SK-N-SH (cell line): ENCODE results near the gene TOP3A. TPM values are rescaled to one million over a fixed set of nuclear protein-coding genes. Genes with fewer than 3 reads are reported as not detected.

ENCODE experiments used
- CTCF ChIA-PET: fragments of 300-600, 350-600 bp; formaldehyde crosslinking; extraction: SDS; loops from one replicate; lab custom pipeline; 2021; lab: Yijun Ruan, JAX
- POLR2A ChIA-PET: fragments of 350-600 bp; sonication (Branson Sonifier 250); formaldehyde crosslinking; extraction: SDS; loops from one replicate; lab custom pipeline; 2020; ENCODE audit warnings: antibody characterized with exemption, inconsistent platforms; lab: Yijun Ruan, JAX
- DNase-seq: peaks from one replicate; pipeline ENCODE4 v3.0.0; 2012
- H2AFZ ChIP-seq: fragments of 200-600 bp; sonication (generic); 2 replicates; pipeline ENCODE4 v1.8.1; 2016; ENCODE audit warnings: antibody characterized with exemption, mild to moderate bottlenecking, low read depth
- H3F3A ChIP-seq: fragments of 200-600 bp; sonication (generic); replicated peaks from 2 replicates; pipeline ENCODE3; 2016; ENCODE audit warnings: antibody characterized with exemption, mild to moderate bottlenecking; ENCODE audit not compliant: insufficient read depth
- H3K27ac ChIP-seq, 2 experiments: fragments of 200-500 bp in 1 of 2; fragments of 200-600 bp in 1 of 2; sonication (Bioruptor generic) in 1 of 2; sonication (generic), shearing (Covaris generic) in 1 of 2; 2 replicates each; pipeline versions ENCODE4 v1.5.1 to v1.6.1; 2014 to 2016; ENCODE audit warnings: low read depth in 2 of 2, inconsistent platforms in 1 of 2, low read length in 1 of 2, mild to moderate bottlenecking in 1 of 2, mixed read lengths in 1 of 2
- H3K27me3 ChIP-seq: fragments of 200-600 bp; sonication (generic), shearing (Covaris generic); 2 replicates; pipeline ENCODE4 v1.6.1; 2016; ENCODE audit warnings: mixed run types; ENCODE audit not compliant: insufficient read depth
- H3K36me3 ChIP-seq, 2 experiments: fragments of 200-500 bp in 1 of 2; fragments of 200-600 bp in 1 of 2; sonication (Bioruptor generic) in 1 of 2; sonication (generic) in 1 of 2; replicated peaks in 1 of 2; 2 replicates each; pipeline versions ENCODE3 to v1.5.1; 2014 to 2016; ENCODE audit warnings: low read length in 1 of 2, mild to moderate bottlenecking in 1 of 2; ENCODE audit not compliant: insufficient read depth in 2 of 2, control insufficient read depth in 1 of 2
- H3K4me1 ChIP-seq, 2 experiments: fragments of 200-500 bp in 1 of 2; fragments of 200-600 bp in 1 of 2; sonication (Bioruptor generic) in 1 of 2; sonication (generic), shearing (Covaris generic) in 1 of 2; 2 replicates each; pipeline versions ENCODE4 v1.5.1 to v1.6.1; 2014 to 2016; ENCODE audit warnings: low read depth in 1 of 2, low read length in 1 of 2, mixed run types in 1 of 2; ENCODE audit not compliant: insufficient read depth in 2 of 2, control insufficient read depth in 1 of 2
- H3K4me2 ChIP-seq: fragments of 200-600 bp; sonication (generic), shearing (Covaris generic); 2 replicates; pipeline ENCODE4 v1.6.1; 2017; ENCODE audit warnings: mixed run types
- H3K4me3 ChIP-seq, 2 experiments: fragments of 200-500 bp in 1 of 2; fragments of 200-600 bp in 1 of 2; sonication (Bioruptor generic) in 1 of 2; sonication (generic), shearing (Covaris generic) in 1 of 2; 2 replicates each; pipeline versions ENCODE4 v1.5.1 to v1.8.1; 2014 to 2016; ENCODE audit warnings: low read depth in 2 of 2, inconsistent platforms in 1 of 2, low read length in 1 of 2, mild to moderate bottlenecking in 1 of 2, mixed read lengths in 1 of 2, moderate library complexity in 1 of 2
- H3K79me2 ChIP-seq: fragments of 200-600 bp; sonication (generic); 2 replicates; pipeline ENCODE4 v1.8.1; 2017; ENCODE audit warnings: mild to moderate bottlenecking; ENCODE audit not compliant: insufficient read depth
- H3K9ac ChIP-seq: fragments of 200-600 bp; sonication (generic); 2 replicates; pipeline ENCODE4 v1.6.1; 2017; ENCODE audit warnings: mixed run types
- H3K9me2 ChIP-seq: fragments of 200-600 bp; sonication (generic); 2 replicates; pipeline ENCODE4 v1.6.1; 2017; ENCODE audit warnings: mixed run types
- H3K9me3 ChIP-seq: fragments of 200-600 bp; sonication (generic); 2 replicates; pipeline ENCODE4 v1.6.1; 2017; ENCODE audit warnings: mixed run types, mild to moderate bottlenecking, moderate library complexity
- H4K20me1 ChIP-seq: fragments of 200-600 bp; sonication (generic); 2 replicates; pipeline ENCODE4 v1.6.1; 2017; ENCODE audit warnings: mild to moderate bottlenecking, mixed run types; ENCODE audit not compliant: insufficient read depth
- EP300 ChIP-seq, 2 experiments: IDR thresholded peaks; 2 replicates each; pipeline versions ENCODE4 v1.4.0 to v1.6.1; 2012; ENCODE audit warnings: borderline replicate concordance in 1 of 2, low read depth in 1 of 2, low read length in 1 of 2
- FOSL2 ChIP-seq: IDR thresholded peaks from 2 replicates; pipeline ENCODE4 v1.4.0; 2012; ENCODE audit warnings: low read depth, mild to moderate bottlenecking, moderate library complexity, borderline replicate concordance
- FOXJ3 ChIP-seq: sonication (generic); formaldehyde crosslinking; IDR thresholded peaks from 2 replicates; pipeline ENCODE4 v1.5.1; 2020; ENCODE audit warnings: mild to moderate bottlenecking, missing genetic modification reagents
- FOXM1 ChIP-seq: IDR thresholded peaks from 2 replicates; pipeline ENCODE4 v1.4.0; 2012; ENCODE audit warnings: low read depth, mild to moderate bottlenecking
- GABPA ChIP-seq: IDR thresholded peaks from 2 replicates; pipeline ENCODE4 v1.4.0; 2012; ENCODE audit warnings: low read depth, mild to moderate bottlenecking
- JUND ChIP-seq: IDR thresholded peaks from 2 replicates; pipeline ENCODE4 v1.4.0; 2012
- MEF2A ChIP-seq: IDR thresholded peaks from 2 replicates; pipeline ENCODE4 v1.4.0; 2012; ENCODE audit warnings: low read depth, borderline replicate concordance
- MXI1 ChIP-seq: IDR thresholded peaks from 2 replicates; pipeline ENCODE4 v1.6.1; 2012; ENCODE audit warnings: mild to moderate bottlenecking, low read depth, low read length, improper control_type of control experiment
- NFIC ChIP-seq: IDR thresholded peaks from 2 replicates; pipeline ENCODE4 v1.4.0; 2012; ENCODE audit warnings: borderline replicate concordance
- RAD21 ChIP-seq: IDR thresholded peaks from 2 replicates; pipeline ENCODE4 v1.6.1; 2012; ENCODE audit warnings: mild to moderate bottlenecking, low read length
- RCOR1 ChIP-seq: fragments of 150-350 bp; IDR thresholded peaks from 2 replicates; pipeline ENCODE4 v1.6.1; 2017; ENCODE audit warnings: antibody characterized with exemption, low read length
- RFX5 ChIP-seq: IDR thresholded peaks from 2 replicates; pipeline ENCODE4 v1.6.1; 2012; ENCODE audit warnings: mild to moderate bottlenecking, improper control_type of control experiment, low read length
- WGBS: methylation state at CpG from one replicate; pipeline ENCODE4 v1.1.6; 2017; ENCODE audit warnings: low lambda C conversion rate; 5-methylcytosine and 5-hydroxymethylcytosine counted together
- polyA plus RNA-seq, 3 experiments: library from polyadenylated mRNA; depleted of rRNA; stranded (reverse); fragments of >200 nt; gene quantifications; 2 replicates each; pipeline ENCODE4 v1.2.3, GENCODE V29; 2012
- TF ChIP-seq, protein P1 (sequence below): IDR thresholded peaks from 2 replicates; pipeline ENCODE4; 2012
- TF ChIP-seq, protein P2 (sequence below): IDR thresholded peaks from 2 replicates; pipeline ENCODE4 v1.4.0; 2012; ENCODE audit warnings: low read depth, borderline replicate concordance

Gene TOP3A
- polyA plus RNA-seq, 1 of the 3 experiments (the other 2 are of a cell fraction), result 14.7 TPM

DNA sequence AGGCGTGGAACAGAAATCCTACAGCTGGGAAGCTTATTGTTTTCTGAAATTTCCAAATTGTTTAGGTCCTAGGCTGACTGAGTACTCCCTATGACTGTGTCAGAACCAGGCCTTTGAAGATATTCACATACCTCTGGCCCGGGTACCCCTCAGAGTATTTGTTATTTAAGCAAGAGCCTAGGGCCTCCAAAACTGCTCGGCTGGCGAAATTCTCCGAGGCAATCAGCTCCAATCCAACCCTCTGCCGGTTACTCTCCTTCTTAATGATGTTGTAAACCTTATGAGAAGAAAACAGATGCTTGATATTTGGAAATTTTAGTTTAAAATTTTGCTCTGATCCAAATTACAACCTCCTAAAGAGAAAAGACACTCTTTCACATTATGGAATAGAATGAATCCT is 38.7 kb upstream of the TOP3A start:
- Histone ChIP-seq H3K4me1 (no peaks in the 10 kb centered on the region), H4K20me1 (no peaks in the 10 kb centered on the region), H3F3A (peaks cover 5% of the 10 kb centered on the region), H3K36me3 (peaks cover 0 to 6% of the 10 kb centered on the region in 2 experiments), H3K9me2 (no peaks in the 10 kb centered on the region), H3K4me3 (no peak overlapping the region), H3K9ac (no peak overlapping the region), H3K79me2 (no peaks in the 10 kb centered on the region), H3K4me2 (no peak overlapping the region), H2AFZ (no peak overlapping the region), H3K9me3 (no peaks in the 10 kb centered on the region), H3K27me3 (no peaks in the 10 kb centered on the region), H3K27ac (no peak overlapping the region)
- WGBS, result 87% methylated on average over 6 of the region's 6 CpGs
- DNase-seq, result no peak
- ChIA-PET CTCF (no interaction called here), POLR2A (no interaction called here)
- TF ChIP-seq RCOR1 (no peak), RAD21 (no peak), RFX5 (no peak), MEF2A (no peak), GABPA (no peak), NFIC (no peak), EP300 (IDR thresholded peaks at IDR 0.05; ENCODE audit: borderline replicate concordance in 1 of 2, low read depth in 1 of 2, low read length in 1 of 2) (no peak), FOXM1 (no peak)
- TF ChIP-seq, protein P1, sequence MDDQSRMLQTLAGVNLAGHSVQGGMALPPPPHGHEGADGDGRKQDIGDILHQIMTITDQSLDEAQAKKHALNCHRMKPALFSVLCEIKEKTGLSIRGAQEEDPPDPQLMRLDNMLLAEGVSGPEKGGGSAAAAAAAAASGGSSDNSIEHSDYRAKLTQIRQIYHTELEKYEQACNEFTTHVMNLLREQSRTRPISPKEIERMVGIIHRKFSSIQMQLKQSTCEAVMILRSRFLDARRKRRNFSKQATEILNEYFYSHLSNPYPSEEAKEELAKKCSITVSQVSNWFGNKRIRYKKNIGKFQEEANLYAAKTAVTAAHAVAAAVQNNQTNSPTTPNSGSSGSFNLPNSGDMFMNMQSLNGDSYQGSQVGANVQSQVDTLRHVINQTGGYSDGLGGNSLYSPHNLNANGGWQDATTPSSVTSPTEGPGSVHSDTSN, result no peak
- TF ChIP-seq, protein P2, sequence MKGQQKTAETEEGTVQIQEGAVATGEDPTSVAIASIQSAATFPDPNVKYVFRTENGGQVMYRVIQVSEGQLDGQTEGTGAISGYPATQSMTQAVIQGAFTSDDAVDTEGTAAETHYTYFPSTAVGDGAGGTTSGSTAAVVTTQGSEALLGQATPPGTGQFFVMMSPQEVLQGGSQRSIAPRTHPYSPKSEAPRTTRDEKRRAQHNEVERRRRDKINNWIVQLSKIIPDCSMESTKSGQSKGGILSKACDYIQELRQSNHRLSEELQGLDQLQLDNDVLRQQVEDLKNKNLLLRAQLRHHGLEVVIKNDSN, result no peak

DNA sequence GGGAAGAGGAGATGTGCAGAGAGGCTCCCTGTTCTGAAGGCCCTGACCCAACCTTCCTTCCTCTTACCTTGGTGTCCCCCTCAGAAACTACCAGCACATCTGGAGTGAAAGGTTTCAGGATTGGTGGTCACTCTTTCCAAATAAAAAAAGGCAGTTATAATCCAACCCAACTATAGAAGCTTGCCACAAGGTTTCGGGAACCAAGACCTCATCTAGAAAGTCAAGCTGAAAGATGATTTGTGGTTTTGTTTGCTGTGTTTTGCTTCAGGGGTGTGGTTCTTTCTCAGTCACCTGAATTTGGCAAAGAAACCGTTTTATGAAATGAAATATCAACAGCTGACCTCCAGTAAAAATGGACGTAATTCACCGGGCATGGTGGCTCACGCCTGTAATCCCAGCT is 29.2 kb upstream of the TOP3A start:
- no peak overlapping the region for H3K4me3 ChIP-seq
- no peak for DNase-seq
- H3K27ac ChIP-seq, result no peak overlapping the region
- no peaks in the 10 kb centered on the region for H3K9me3 ChIP-seq
- H3K27me3 ChIP-seq, result no peaks in the 10 kb centered on the region
- H3K4me1 ChIP-seq, result peaks cover 0 to 2% of the 10 kb centered on the region in 2 experiments; a peak in 1 of 4 replicates
- TF ChIP-seq FOSL2 (no peak), MXI1 (no peak), FOXJ3 (CRISPR knock-in tag) (no peak), JUND (no peak)
- H3K36me3 ChIP-seq, result peaks cover 4 to 10% of the 10 kb centered on the region in 2 experiments
- no peaks in the 10 kb centered on the region for H3F3A ChIP-seq
- no peaks in the 10 kb centered on the region for H4K20me1 ChIP-seq
- WGBS, result 93% methylated on average over 5 of the region's 5 CpGs
- no peak overlapping the region for H3K4me2 ChIP-seq
- H3K79me2 ChIP-seq, result no peaks in the 10 kb centered on the region
- CTCF ChIA-PET, result no interaction called here
- POLR2A ChIA-PET, result no interaction called here
- H3K9me2 ChIP-seq, result no peaks in the 10 kb centered on the region
- H3K9ac ChIP-seq, result no peak overlapping the region
- no peak overlapping the region for H2AFZ ChIP-seq
